Measurements from ENCODE around the gene SRP9.

- TF ChIP-seq CTCF (IDR thresholded peaks at IDR 0.05) = no peak
- TF ChIP-seq POLR2AphosphoS5 (IDR thresholded peaks at IDR 0.05) = no peak
- TF ChIP-seq POLR2A (IDR thresholded peaks at IDR 0.05; ENCODE audit: low read depth) = no peak
Observed at GRCh38 chr1:225814381-225814780, 36.8 kb downstream of the SRP9 start.
